A673 (cell line): ENCODE measurements around the gene THOC1.
A peak's percentile ranks its signal among the peaks of the same experiment; 100 is the strongest.

Experiments used
- EZH2 ChIP-seq: fragments of 200-600 bp; sonication (generic); IDR thresholded peaks from 2 replicates; pipeline ENCODE4 v1.6.1; 2017; ENCODE audit warnings: borderline replicate concordance, low read depth, mild to moderate bottlenecking, mixed read lengths, antibody characterized with exemption, low read length; ENCODE audit not compliant: poor library complexity, severe bottlenecking
- TF ChIP-seq, protein P1 (sequence below): fragments of 300-800, 200-600 bp; sonication (generic); conservative IDR thresholded peaks from 2 replicates; pipeline ENCODE4 v1.5.1; 2017; ENCODE audit warnings: low read depth, mild to moderate bottlenecking, antibody characterized with exemption, low read length, moderate library complexity, mixed read lengths

GRCh38 chr18:292271-292670 lies 24.4 kb upstream of the THOC1 start:
- TF ChIP-seq, protein P1, sequence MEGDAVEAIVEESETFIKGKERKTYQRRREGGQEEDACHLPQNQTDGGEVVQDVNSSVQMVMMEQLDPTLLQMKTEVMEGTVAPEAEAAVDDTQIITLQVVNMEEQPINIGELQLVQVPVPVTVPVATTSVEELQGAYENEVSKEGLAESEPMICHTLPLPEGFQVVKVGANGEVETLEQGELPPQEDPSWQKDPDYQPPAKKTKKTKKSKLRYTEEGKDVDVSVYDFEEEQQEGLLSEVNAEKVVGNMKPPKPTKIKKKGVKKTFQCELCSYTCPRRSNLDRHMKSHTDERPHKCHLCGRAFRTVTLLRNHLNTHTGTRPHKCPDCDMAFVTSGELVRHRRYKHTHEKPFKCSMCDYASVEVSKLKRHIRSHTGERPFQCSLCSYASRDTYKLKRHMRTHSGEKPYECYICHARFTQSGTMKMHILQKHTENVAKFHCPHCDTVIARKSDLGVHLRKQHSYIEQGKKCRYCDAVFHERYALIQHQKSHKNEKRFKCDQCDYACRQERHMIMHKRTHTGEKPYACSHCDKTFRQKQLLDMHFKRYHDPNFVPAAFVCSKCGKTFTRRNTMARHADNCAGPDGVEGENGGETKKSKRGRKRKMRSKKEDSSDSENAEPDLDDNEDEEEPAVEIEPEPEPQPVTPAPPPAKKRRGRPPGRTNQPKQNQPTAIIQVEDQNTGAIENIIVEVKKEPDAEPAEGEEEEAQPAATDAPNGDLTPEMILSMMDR: peak; percentile 48
- TF ChIP-seq EZH2: no peak
